Left kidney (tissue), 2 donors: ENCODE data around the gene ART5. TPM values are rescaled to one million over a fixed set of nuclear protein-coding genes. Genes with fewer than 3 reads are reported as not detected.
A peak's percentile ranks its signal among the peaks of the same experiment; 100 is the strongest.
"Not testable (repeated sequence)": the region's sequence is repeated elsewhere in the genome, so short reads cannot be mapped to it uniquely, and the experiment has no call there.

Experiments used
- DNase-seq: peaks from one replicate; pipeline ENCODE4 v3.0.0-alpha.2; 2013
- polyA plus RNA-seq: library from polyadenylated mRNA; unstranded; fragments of 120-200 nt; gene quantifications from one replicate; pipeline ENCODE4 v1.2.1, GENCODE V29; 2013; ENCODE audit not compliant: insufficient read length

Gene ART5
- polyA plus RNA-seq, 1 donor = 4.1 TPM

DNA sequence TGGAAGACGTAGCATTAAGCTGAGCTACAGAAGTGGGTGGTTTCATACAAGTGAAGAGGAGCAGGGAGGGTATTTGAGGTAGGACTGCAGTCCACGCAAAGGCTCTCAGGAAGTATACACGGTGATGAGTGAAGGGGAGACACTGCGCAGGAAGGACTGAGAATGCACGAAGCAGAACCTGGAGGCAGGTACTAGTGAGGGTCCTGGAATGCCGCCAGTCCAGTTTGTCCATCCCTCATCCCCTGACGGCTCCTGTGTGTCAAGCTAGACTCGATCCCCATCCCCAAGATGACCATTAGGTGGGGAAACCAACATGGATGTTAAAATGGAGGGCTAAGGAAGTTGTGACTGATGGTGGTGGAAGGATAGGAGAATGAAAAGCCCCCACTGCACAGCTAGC is 23.8 kb downstream of the ART5 start:
- DNase-seq = no peak

DNA sequence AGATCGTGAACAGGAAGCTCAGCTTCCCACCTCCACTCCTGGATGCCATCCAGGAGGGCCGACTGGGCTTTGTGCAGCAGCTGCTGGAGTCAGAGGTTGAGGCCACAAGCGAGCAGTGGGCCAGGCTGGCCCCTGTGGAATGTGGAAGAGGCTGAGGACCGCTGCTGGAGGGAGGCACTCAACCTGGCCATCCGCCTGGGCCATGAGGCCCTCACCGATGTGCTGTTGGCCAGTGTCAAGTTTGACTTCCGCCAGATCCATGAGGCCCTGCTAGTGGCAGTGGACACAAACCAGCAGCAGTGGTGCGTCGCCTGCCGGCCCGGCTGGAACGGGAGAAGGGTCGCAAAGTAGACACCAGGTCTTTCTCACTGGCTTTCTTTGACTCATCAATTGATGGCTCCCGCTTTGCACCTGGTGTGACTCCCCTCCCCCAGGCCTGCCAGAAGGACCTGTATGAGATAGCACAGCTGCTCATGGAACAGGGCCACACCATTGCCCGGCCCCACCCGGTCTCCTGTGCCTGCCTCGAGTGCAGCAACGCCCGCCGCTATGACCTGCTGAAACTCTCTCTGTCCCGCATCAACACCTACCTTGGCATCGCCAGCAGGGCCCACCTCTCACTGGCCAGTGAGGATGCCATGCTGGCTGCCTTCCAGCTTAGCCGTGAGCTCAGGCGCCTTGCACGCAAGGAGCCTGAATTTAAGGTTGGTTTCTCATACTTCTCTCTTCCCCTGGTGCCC is 24.9 kb downstream of the ART5 start:
- no peak for DNase-seq

DNA sequence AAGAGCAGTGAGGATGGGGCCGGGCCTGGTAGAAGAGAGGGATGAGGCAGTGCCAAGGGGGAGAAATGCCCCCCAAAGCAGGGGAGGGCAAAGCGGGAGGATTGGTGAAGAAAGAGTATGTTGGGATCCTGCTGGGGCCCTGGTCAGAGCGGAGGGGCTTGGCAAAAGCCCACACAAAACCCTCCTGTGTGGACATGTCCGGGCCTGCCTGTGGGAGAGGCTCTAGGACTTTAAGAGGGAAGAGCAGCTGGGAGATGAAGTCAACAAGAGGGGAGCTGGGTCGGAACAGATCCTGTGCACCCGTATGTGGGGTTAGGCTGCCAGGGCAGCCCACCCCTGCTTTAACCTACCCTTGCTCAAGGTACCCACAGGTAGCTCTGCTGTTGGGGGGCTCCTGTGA is 25.8 kb downstream of the ART5 start:
- DNase-seq = no peak

DNA sequence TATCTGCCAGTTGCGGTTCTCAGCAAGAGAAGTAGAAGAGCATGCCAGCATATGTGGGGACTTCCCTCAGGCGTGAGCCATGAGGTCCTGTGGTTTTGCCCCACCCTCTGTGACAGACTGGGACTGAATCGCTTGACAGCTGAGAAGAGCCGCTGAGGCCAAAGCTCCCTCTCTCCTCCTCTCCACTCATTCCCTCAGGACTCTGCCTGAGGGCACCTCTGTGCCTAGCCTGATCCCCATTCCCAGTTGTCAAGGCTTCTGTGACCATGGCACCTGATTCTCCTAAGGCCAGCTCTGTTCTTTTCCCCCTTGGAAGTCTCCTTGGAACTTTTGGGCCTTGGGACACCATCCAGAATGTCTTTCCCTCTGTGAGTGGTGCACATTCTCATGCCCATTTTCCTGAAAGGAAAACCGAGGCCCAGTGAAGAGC is 27.0 kb downstream of the ART5 start:
- no peak for DNase-seq

DNA sequence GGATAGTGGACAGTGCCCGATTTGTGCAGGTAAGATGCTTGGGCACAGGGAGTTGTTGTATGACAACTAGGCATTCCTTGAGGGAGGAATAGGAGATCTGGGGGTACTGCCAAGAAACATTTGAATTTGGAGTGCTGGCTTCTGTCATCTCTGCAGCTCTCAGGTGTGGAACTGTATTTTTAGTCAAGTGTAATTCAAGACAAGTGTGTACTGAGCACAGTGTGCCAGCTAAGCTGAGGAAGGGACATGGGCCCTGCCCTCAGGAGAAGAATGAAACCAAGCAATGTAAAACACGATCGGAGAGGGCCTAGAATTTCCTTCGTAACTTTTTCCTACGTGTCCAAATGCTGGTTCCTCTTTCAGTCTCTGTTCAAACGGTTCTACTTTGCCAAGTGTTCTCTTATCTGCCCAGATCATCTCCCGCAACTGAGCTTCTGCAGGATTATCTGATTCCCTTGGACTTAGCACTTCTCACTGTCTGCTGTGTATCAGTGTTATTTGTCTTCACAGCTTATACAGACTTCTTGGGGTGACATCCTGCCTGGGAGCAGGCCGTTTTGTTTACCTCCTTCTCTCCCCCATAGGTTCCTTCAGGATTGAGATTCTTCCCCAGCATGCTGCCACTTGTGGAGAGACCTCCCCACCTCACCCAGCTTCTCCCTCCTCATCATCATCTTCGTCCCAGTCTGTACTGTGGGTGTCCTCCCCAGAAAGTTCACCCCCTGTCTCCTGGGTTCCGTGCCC is 27.6 kb downstream of the ART5 start:
- no peak for DNase-seq

DNA sequence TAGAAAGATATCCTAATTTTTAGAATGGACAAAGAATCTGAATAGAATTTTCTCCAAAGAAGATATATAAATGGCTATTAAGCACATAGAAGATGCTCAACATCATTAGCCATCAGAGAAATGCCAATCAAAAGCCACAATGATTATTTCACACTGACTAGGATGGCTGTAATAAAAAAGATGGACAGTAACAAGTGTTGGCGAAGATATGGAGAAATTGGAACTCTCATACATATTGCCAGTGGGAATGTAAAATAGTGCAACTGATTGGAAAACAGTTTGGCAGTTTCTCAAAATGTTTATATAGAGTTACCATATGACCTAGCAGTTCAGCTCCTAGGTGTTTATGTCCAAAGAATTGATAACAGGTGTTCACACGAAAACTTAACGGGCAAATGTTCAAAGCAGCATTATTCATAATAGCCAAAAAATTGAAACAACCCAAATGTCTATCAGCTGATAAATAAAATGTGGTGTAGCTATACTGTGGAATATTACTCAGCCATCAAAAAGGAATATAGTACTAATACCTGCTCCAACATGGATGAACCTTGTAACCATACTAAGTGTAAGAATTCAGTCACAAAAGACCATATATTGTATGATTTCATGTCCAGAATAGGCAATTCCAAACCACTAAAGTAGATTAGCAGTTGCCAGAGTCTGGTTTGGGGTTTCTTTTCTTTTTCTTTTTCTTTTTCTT is 29.7 kb downstream of the ART5 start:
- DNase-seq = no peak

DNA sequence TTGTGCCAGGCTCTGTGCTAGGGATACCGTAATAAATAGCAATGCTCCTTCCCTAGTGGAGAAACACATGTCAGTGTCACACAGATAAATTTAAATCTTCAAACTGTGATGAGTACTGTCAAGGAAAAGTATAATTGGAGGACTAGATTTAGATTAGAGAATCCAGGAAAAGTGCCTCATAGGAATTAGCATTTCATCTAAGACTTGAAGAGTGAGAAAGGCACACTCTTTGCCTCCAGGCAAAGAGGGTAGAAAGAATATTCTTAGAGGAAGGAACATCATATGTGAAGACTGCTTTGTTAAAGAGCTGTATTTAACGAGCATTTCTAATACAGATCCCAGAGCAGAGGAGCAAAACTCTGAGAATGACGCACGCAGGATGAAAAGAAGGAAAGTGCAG is 30.9 kb downstream of the ART5 start:
- no peak for DNase-seq

DNA sequence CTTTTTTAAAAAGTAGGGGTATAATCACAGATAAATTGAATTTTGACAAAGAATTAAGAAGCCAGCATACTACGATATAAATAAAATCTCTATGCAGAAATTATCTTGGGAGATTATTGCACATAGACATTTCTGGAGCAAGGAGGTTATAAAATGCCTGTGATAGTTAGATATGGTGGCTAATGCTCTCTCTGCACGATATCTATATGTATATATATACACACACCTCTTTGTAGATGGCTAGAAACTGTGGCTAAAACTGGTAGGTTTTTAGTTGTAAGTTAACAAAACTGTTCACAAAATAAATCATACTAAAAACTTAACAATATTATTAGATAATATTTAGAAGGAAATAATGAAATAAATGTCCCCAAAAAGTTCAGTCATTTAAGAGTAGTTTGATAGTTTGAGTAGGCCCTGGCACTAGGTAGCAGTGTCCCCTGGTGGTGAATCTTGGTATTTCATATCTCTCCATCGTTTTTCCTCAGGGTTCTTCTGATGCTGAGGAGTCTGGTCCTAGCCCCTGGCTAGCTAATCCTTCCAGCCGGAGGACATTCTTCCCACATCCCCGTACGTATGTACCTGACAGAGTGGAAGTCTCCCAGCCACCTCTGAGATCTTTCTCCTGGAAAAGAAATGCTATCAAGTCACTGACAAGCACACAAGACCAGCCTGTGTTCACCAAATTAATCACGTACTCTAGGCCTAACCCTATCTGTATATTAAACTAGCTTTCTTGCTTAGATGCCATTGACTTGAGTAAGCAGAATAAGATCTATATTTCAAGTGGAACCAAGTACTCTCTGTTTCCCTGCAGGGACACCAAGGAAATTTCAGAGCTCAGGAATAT is 32.2 kb downstream of the ART5 start:
- DNase-seq = peak; percentile 50

DNA sequence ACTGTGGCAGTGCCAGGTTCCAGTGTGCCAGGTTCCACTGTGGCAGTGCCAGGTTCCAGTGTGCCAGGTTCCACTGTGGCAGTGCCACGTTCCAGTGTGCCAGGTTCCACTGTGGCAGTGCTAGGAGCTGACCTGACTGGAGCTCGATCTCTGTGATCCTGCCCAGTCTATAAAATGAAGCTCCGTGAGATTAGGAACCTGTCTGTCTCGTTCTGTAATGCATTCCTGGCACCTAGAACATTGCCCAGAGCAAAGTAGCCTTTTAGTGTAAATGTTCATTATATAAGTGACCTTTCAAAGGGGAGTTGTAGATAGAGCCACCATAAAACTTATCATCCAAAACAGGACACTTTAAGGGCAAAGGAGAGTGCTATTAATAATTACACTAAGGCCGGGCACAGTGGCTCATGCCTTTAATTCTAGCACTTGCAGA is 36.0 kb downstream of the ART5 start:
- DNase-seq = no peak

DNA sequence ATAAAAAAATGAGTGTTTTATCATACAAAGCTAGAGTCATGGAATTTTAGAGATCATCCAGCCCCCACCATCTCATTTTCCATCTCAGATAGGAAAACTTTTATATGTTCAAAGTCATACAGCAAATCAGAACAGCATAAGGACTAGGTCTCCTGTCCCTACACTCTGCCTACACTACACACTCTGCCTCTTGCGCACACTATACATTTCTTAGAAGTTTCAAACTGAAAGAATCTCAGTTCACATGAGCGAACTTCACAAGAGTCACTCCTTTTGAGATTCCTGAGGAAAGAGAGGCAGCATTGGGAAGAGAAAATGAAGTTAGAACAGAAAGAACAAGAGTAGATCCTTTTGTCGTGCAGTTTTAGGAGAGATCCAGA is 36.5 kb downstream of the ART5 start:
- DNase-seq = no peak

DNA sequence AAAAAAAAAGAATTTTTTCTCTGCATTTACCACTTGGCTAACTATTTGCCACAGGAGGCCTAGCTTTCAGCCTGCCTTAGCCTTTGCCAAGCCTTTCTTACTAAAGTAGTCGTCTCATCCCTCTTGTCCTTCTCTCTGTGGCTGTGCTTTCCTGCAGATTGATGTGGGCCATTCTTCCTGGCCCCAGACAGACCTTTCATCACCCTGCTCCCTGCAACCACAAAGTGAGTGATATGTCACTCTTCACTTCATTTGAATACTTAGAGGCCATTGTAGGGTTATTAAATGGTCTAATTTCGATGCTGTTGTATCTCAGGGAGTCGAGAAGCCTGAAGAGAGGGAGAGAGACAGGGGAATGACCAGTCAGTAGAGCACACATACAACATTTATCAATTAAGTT is 37.6 kb downstream of the ART5 start:
- no peak for DNase-seq

DNA sequence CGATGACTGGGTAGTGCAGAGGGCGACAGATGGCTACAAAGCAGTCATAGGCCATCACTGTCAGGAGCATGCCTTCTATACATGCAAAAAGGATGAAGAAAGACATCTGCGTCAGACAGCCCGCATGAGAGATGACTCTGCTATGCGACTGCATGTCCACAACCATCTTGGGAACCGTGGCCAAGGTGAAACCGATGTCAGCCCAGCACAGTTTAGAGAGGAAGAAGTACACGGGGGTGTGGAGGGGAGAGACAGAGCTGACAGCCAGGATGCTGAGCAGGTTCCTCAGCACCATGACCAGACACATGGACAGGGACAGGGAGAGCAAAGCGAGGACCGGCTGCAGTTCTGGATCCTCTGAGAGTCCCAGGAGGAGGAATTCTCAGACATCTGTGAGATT is 41.6 kb downstream of the ART5 start:
- not testable (repeated sequence) for DNase-seq

DNA sequence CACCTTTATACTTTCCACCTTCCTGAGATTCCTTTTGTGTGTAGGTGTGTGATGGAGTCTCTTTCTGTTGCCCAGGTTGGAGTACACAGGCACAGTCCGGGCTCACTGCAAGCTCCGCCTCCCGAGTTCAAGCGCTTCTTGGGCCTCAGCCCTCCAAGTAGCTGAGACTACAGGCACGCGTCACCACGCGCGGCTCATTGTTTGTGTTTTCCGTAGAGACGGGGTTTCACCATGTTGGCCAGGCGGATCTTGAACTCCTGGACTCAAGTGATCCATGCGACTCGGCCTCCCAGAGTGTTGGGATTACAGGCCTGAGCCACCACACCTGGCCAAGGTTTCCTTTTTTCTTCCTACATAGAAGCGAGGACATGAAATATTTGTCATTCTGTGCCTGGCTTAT is 44.0 kb downstream of the ART5 start:
- not testable (repeated sequence) for DNase-seq

DNA sequence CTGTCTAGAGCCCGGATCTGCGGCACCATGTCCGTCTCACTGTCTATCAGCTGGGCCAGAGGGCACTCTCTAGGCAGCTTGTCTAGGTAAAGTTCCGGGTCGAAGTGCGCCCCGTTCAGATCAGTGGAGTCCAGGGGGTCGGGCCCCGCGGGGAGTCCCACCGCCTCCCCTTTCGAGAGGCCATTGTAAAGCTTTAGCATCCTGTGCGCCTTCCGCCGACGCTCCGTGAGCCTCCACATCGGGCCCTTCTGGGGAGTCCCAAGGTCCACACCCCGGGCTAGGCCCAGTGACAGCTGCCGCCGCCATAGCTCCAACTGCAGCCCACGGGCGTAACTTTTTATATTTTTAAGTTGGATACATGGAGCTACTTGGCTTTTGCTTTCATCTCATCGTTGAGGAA is 50.5 kb downstream of the ART5 start:
- DNase-seq = not testable (repeated sequence)

DNA sequence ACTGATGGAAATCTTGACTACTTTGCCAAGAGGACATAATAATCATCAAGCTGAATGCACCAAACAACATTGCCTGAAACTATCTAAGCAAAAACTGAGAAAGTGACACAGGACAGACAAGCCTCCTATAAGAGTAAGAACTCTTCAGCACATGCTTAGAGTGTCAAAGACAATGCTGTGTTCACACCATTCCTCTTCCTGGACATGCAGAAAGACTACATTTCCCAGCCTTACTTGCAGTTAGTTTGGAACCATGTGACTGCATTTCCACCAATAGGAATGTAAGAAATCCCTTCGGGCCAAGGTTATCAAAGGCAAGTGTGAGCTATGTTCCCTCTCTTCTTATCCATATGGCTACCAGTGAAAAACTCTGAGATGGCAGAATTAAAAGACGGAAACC is 51.6 kb downstream of the ART5 start:
- not testable (repeated sequence) for DNase-seq

DNA sequence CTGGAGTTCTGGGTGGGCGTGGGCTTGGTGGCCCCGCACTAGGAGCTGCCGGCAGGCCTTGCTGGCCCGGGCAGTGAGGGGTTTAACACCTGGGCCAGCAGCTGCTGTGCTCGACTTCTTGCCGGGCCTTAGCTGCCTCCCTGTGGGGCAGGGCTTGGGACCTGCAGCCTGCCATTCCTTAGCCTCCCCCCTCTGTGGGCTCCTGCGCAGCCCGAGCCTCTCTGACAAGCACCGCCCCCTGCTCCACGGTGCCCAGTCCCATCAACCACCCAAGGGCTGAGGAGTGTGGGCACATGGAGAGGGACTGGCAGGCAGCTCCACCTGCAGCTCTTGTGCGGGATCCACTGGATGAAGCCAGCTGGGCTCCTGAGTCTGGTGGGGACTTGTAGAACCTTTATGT is 53.0 kb downstream of the ART5 start:
- DNase-seq = not testable (repeated sequence)

Other genes starting within 250 kb of the ART5 start
- 0.38 TPM for gene ART1, start 3.1 kb upstream of the ART5 start, polyA plus RNA-seq
- gene CHRNA10, start 29.4 kb upstream of the ART5 start, polyA plus RNA-seq = 2.9 TPM
- gene NUP98, start 155.6 kb upstream of the ART5 start, polyA plus RNA-seq = 78.0 TPM
- gene PGAP2, start 166.6 kb upstream of the ART5 start, polyA plus RNA-seq = 48.7 TPM
- gene RHOG, start 199.0 kb upstream of the ART5 start, polyA plus RNA-seq = 19.4 TPM
- gene STIM1, start 213.7 kb upstream of the ART5 start, polyA plus RNA-seq = 37.1 TPM